GM19023 (cell line): ENCODE results near the gene SETX.
"Not testable (repeated sequence)": the region's sequence is repeated elsewhere in the genome, so short reads cannot be mapped to it uniquely, and the experiment has no call there.

Experiments used
- ATAC-seq: cut with Tn5 transposase; IDR thresholded peaks from one replicate; pipeline ENCODE4 v1.9.1; 2021; ENCODE audit warnings: mild to moderate bottlenecking, moderate library complexity; ENCODE audit not compliant: unreplicated experiment

SETX gene

DNA sequence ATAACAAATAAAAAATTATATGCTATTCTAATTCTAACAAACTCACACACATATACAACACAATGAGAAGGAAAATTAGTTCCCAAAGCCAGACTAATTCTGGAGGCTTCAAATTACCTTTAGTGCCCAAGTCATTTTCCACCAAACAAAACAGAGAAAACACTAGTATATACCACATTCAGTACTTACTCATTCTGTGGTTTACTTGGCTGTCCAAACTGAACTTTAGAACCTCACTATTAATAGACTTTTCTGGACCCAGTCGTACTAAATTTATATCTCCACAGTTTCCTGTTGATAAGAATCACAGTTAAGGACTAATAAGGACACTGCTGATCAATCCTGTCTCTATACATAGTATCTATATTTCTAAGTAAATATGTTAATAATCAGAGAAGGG is 66.4 kb downstream of the SETX start:
- ATAC-seq: no peak

DNA sequence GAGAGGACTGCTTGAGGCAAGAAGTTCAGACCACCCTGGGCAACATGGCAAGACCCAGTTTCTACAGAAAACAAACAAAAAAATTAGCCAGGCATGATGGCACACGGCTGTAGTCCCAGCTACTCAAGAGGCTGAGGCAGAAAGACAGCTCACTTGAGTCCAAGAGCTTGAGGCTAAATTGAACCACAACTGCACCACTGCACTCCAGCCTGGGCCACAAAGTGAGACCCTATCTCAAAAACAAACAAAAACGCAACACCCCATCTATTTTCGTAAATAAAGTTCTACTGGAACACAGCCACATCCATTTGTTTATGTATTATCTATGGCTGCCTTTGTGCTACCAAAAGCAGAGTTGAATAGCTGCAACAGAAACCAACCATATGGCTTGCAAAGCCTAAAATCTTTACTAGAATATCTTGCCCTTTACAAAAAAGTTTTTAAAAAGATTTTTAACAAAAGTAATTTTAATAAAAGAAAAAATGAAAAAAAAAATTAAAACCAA is 67.5 kb downstream of the SETX start:
- ATAC-seq: no peak

DNA sequence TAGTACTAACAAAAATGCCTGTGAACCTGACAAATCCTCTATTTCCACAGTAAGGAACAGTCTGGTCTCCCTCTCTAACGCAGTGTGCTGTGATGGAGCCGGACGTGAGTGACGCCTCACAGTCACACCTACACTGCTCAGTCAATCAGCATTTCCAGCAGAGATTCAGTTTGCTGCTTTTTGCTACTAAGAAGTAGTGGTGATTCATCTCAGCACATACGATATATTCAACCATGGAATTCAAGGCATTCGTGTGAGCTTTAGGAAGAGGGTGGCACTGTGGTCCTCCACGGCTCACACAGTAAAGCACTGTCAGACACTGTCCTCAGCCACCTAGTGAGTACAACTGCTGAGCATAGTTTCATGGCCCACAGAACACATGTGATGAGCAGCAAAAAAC is 70.9 kb downstream of the SETX start:
- ATAC-seq: no peak

DNA sequence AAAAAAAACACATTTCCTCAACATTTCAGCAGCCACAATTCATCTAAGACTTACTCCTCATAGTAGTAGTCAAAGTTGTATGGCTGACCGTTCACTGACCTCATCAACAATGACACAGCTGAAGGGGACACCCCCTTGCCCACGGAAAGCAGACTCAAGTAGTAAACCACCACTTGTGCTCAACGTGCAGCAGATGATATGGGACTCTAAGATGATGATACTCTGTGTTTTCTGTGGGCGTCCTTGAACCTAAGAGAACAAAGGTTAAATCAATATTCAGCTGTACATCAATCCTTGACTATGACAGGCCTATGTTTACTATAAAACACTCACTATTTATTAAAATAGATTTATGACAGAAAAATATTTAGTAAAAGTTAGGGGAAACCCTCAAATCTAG is 71.6 kb downstream of the SETX start:
- ATAC-seq: no peak

DNA sequence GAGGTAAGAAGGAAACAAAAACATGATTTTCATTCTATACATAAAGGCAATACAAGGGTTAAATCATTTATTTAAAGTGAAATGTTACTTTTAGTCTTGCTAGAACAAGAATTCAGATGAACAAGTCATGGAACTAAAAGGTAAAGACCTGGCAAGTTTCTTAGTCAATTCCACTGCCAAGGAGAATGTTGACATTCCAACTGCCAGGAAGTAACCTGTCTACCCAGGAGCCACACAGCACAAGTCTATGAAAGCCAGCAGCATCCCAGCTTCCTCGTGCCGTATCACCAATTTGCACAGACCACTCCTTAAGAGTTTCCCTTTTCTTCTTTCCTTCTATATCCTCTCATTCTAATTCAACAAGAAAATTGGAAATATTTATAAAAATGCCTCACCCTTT is 79.9 kb downstream of the SETX start:
- no peak for ATAC-seq

DNA sequence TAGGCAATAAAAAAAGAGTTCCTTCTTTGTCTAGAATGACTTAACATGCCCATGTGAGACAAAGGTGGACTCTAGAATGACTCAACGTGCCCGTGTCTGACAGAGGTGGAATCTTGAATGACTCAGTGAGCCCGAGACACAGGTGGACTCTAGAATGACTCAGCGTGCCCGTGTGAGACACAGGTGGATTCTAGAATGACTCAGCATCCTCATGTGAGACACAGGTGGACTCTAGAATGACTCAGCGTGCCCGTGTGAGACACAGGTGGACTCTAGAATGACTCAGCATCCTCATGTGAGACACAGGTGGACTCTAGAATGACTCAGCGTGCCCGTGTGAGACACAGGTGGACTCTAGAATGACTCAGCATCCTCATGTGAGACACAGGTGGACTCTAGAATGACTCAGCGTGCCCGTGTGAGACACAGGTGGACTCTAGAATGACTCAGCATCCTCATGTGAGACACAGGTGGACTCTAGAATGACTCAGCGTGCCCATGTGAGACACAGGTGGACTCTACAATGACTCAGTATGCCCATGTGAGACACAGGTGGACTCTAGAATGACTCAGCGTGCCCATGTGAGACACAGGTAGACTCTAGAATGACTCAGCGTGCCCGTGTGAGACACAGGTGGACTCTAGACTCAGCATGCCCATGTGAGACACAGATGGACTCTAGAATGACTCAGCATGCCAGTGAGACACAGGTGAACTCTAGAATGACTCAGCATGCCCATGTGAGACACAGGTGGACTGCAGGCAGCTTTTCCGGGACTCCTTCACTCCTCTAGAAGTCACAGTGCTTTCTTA is 84.9 kb downstream of the SETX start:
- not testable (repeated sequence) for ATAC-seq

DNA sequence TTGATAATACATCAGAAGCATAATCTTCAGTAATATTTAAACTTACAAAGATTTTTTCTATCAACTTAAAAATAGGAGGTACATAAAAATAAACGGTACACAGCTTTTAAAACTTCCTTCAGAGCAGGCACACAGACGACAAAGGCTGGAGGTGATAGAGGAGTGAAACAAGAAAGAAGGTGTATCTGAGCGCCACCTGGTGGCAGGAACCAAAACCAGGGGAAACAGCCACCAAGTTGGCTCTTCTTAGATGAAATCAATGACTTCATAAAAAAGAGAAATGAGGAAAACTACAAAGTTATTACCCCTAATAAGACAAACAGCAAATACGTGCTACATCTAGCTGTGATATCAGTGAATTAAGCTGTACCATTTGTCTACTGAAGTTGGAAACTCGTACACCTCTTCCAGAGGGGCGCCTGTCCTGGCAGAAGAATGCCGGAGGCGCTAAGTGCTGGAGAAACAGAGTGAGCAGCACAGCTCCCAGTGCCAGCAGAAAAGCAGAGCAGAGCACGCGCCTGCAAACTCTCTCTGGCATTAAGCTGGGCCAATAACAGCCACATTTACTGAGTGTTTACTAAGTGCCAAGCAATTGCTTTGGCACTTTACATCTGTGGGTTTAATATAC is 85.9 kb downstream of the SETX start:
- ATAC-seq: no peak

DNA sequence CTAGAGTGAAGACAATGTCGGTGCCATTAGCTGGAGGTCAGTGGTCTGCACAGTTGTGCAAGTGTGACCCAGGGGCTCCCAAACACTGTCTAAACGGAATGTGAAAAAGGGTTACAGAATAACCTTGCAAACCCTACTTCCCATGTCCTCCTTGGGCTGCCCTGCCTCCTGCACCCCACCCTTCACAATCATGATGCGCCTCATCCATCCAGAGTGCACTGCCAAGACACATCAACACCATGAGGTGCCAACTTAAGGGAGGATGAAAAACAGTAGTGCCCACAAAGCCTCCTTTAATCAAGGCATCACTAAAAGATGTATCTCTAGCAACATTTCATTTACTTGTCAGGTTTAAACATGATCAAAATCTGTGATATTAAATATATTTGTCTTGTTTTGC is 87.1 kb downstream of the SETX start:
- no peak for ATAC-seq

DNA sequence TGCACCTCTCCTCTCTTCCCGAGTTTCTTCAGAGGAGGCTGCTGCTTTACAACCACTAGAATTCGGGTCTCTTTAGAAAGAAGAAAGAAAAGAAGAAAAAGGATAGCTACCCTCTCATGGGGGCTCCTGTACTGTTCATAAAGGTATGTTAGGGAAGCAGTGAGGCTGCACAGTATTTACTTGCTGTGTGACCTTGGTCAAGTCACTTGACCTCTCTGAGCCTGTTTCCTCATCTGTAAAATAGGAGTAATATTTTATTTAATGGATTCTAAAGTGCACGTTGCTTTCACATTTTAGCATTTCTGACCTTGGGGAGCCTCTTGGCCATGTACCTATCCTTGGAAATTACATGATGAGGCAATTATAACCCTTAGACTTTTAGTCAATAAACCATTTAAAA is 88.8 kb downstream of the SETX start:
- no peak for ATAC-seq

DNA sequence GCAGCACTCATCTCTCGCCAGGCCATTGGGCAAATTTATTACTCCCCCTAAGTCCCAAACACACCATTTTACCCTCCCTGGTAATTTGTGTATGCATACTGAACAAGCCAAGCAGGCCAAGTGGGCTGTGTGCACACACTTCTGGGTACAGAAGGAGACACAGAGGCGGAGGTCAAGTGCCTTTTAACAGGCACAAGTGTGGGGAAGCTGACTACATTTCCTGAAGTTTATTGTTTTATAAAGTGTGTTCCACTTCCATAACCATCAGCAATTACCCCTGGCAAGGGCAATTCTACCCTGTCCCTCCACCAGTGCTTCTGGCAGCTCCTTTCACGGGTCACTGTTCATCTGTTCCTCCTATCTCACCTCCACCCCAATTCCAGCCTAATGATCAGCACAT is 93.9 kb downstream of the SETX start:
- no peak for ATAC-seq

DNA sequence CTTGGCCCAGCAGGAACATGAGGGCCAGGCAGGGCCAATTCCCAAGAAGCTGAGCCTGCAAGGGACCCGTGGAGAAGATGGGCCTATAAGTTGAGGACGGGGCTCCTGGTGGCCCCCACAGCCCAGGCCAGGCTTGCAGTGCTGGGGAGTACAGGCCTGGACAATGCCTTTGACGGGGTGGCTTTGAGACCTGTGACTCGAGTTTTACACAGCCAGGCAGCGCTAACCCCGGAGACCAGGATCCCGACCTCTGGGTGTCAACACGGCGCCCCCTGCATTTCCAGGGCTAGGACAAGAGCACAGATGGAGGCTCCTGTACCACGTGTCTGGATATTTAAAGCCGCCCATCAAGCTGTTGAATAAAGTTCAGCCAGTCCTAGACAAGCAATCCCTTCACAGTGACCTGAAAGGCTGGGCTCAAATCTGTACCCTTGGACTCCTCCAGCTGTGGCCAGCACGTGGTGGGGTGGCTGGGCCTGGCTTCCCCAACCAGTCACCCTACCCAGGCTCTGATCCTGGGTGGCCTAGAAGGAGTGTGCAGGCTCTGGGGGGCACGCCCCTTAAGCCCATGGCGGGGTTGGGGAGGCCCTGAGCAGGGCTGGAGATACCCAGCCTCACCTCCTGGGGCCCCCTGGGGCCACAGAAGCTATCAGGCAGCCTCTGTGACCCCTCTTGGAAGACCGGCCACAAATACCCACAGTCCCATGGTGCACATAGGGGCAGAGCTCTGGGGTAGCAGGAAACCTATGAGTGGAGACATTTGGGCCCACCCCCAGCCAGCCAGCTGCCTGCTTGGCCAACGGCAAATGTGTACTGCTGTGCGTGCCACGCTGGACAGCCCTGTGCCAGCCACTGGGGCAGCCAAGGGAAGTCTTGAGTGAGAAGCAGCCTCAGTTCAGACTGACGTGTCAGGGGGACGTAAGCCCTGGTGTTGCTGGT is 104.2 kb downstream of the SETX start:
- ATAC-seq: no peak

DNA sequence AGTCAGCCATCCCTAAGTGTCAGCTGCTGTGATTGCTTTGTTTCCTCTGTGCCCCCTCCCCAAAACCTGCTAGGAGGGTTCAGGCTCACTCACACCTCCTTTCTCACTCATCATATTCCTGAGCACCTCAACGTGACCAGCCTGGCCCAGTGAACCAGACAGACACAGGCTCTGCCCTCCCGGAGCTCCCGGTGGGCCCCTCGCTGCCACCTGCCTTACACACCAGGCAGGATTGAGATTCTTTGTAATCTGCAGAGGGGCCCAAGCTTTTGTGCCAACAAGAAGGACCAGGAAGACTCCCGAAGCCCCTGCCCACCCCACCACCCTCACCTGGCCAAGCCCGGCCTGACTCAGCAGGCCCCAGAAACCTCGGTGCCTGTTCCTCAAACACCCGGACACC is 105.1 kb downstream of the SETX start:
- ATAC-seq: no peak

DNA sequence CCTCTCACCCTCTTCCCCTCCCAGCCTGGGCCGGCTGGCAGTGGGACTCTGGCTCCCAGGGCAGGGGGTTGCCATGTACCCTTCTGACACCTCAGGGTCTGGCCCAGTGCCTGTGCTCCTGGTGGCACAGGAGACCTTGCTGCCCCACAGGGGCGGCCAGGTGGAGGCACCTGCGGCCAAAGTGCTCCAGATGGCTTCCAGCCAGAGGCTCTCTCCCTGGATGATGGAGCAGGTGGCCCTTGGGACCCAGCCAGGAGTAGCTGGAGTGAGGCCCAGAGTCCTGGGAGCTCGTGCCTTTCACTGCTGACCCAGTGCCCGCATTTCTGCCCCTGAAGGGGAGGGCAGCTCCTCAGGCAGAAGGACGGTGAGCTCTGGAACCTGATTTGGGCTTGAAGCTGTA is 105.7 kb downstream of the SETX start:
- no peak for ATAC-seq

DNA sequence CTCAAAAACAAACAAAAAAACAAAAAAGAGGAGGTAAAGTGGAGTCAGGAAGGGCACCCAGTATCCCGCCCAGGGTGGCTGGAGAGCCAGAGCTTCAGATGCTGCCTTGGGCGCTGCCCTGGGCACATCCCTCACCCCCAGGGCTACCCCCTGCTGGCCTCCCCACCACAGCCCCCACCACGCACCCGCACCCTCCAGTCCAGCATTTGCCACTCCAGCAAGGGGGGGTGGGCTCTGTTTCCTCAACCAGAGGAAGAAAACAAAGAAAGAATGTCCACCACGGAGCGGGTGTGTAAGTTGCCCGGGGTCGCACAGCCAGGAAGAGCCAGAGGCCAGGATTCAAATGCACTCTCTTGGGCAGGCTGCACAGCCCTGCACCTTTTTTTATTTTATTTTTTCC is 106.8 kb downstream of the SETX start:
- ATAC-seq: no peak

DNA sequence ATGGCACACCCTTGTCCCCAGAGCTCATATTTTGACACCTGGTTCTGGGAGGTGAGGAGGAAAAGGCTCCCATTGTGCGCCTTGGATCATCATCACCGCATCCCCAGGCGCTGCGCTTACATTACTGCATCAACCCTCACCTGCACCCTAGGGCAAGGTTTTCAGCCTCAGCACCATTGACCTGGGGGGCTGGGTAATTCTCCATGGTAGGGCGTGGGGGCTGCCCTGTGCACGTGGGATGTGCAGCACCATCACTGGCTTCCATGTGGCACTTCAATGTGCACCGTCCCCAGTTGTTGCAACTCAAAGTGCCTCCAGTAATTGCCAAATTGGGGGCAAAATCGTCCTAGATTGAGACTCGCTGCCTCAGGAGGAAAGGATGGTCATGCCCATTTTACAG is 109.3 kb downstream of the SETX start:
- ATAC-seq: no peak

DNA sequence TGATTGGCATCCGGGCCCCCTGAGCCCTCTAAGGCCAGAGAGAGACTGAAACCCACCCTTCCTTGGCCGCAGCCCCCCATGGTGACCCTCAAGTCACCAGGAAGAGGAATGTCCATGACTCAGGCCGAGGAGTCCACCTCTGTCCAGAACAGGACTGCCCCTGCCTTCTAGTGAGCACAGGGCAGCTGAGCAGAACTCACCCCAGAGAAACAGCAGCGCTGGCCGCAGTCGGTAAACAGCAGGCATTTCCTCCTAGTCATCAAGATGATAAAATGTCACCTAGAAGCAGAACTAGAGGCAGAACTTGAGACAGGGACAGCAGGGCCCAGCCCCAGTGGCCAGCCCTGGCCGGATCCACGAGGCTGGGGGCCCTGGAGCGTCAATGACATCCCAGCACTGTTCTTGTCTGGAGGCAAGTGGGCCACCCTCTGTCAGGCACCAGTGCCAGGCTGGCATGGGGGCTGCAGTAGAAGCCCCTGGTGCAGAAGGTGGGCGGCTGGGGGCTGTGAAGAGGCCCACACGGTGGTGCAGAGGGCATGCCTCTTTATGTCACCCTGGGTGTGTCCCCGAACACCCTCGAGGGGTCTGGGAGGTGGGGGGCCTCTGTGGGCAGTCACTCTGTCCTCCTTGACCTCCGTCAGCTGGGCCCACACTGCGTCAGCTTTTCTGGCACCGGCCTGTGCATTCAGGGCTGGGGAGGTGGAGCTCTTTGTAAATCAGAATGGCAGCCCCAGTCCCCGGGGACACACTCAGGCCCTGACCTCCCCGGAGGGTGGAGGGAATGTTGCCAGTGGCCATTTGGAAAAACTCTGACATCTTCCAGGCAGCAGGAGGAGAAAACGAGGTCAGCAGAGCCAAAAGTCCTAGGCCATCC is 110.0 kb downstream of the SETX start:
- no peak for ATAC-seq

DNA sequence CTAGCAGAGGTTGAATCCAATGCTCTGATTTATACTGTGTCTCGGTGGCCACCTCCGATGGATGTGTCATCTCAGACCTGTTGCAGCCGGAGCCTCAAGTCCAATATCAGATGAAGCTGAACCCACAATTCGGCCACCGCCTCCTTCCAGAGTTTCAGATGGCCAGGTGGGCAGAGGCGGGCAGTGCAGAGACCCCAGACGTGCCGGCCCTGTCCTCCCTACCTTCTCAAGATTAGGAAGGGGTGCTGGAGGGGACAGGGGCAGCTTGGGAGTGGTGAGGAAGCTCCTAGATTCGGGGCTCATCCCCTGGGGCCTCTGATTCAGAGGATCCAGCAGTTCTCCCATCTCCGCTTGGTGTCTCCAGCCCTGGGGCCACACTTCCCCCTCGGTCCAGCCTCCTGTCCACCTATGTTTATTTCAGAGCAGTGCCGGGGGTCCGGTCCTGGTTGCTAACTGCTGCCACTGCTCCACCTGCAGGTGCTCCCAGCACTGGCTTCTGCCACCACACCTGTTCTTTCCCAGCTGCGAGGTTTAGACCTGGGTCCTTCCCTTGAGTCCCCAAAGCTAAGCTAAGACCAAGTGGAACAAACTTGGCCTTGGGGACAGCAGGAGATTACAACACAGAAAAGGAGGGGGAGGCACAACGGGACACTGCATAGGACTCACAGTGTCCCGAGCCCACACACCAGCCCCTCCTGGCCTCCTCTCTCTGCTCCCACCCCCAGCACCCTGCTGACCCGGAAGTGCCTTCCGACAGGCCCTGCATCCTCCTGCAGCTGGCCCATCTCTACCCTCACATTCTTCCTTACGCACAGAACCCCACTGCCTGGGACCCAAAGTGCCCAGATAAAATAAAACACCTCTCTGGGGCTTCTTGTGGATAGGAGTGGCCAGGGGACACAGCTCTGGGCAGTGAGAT is 111.4 kb downstream of the SETX start:
- no peak for ATAC-seq

DNA sequence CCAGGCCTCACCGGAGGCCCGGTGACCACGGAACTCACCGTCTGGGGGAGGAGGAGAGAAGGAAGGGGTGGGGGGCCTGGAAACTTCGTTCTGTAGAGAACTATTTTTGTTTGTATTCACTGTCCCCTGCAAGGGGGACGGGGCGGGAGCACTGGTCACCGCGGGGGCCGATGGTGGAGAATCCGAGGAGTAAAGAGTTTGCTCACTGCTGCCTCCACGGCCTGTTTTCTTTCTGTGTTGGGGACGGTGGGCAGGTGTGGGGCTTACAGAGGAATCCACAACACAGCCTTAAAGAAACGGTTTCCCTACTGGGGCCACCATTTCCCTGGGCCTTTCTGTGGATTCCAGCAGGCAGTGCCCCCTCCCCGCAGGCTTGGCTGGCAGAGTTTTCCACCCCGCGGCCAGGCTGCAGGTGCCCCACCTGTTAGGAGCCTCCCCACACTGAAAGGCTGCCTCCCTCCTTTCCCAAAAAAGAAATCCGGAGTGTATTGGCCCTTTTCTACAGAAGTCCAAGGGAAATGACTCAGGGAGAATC is 112.1 kb downstream of the SETX start:
- no peak for ATAC-seq
